HCT116 (cell line): ENCODE measurements around the gene DDX41. TPM values are rescaled to one million over a fixed set of nuclear protein-coding genes. Genes with fewer than 3 reads are reported as not detected.

Experiments used
- ATAC-seq: fragments of 200-7000 bp; cut with Tn5 transposase; 2 replicates; pipeline ENCODE4 v1.9.1; 2020; ENCODE audit warnings: mild to moderate bottlenecking, moderate library complexity
- BruUV-seq: library from RNA; stranded (reverse); fragments of 400-500 nt; replicated peaks from 2 replicates; lab custom pipeline; 2021; lab: Mats Ljungman, UMichigan
- CTCF ChIA-PET: fragments of 300-600 bp; sonication (Branson Sonifier 250); formaldehyde crosslinking; loops from one replicate; lab custom pipeline; 2021; ENCODE audit warnings: antibody characterized with exemption; lab: Charles Lee
- POLR2A ChIA-PET: fragments of 300-600, 350-600 bp; sonication (Branson Sonifier 250); formaldehyde crosslinking; loops from one replicate; lab custom pipeline; 2021; ENCODE audit warnings: antibody characterized with exemption; lab: Charles Lee
- RAD21 ChIA-PET, 2 experiments: fragments of 300-600 bp; sonication (Branson Sonifier 250); formaldehyde crosslinking; loops; one replicate each; lab custom pipeline; 2023; ENCODE audit warnings: low total read pairs in 2 of 2; ENCODE audit not compliant: uncharacterized antibody in 2 of 2, unreplicated experiment in 2 of 2, low non-redundant PET in 1 of 2; lab: Charles Lee
- DNase-seq: peaks from one replicate; pipeline ENCODE4 v3.0.0-alpha.2; 2010; ENCODE audit warnings: low read depth, low spot score
- H2AFZ ChIP-seq: fragments of 200-600 bp; shearing (Covaris generic), sonication (generic); 2 replicates; pipeline ENCODE4 v1.6.1; 2017; ENCODE audit warnings: low read depth, mixed run types, mixed read lengths, antibody characterized with exemption, low read length; ENCODE audit not compliant: poor library complexity, severe bottlenecking
- H3K27ac ChIP-seq: 2 replicates; pipeline ENCODE4 v1.5.1; 2012; ENCODE audit warnings: low read depth, low read length
- H3K27me3 ChIP-seq: fragments of 200-600 bp; sonication (generic); 2 replicates; pipeline ENCODE4 v1.6.1; 2016; ENCODE audit warnings: mixed run types, low read length, mixed read lengths; ENCODE audit not compliant: insufficient read depth
- H3K36me3 ChIP-seq, 2 experiments: fragments of 200-500 bp in 1 of 2; fragments of 200-600 bp in 1 of 2; sonication (Bioruptor generic) in 1 of 2; sonication (generic) in 1 of 2; 2 replicates each; pipeline versions ENCODE4 v1.5.1 to v1.6.1; 2014 to 2016; ENCODE audit warnings: low read length in 2 of 2, inconsistent platforms in 1 of 2, mixed read lengths in 1 of 2, mixed run types in 1 of 2; ENCODE audit not compliant: insufficient read depth in 2 of 2, control insufficient read depth in 1 of 2
- H3K4me1 ChIP-seq, 2 experiments: fragments of 200-600 bp in 1 of 2; sonication (generic) in 1 of 2; 2 replicates each; pipeline versions ENCODE4 v1.5.1 to v1.6.1; 2012 to 2017; ENCODE audit warnings: low read length in 2 of 2, inconsistent platforms in 1 of 2, mild to moderate bottlenecking in 1 of 2, mixed read lengths in 1 of 2, mixed run types in 1 of 2, moderate library complexity in 1 of 2; ENCODE audit not compliant: insufficient read depth in 2 of 2, control insufficient read depth in 1 of 2
- H3K4me2 ChIP-seq: fragments of 200-600 bp; sonication (generic); 2 replicates; pipeline ENCODE4 v1.6.1; 2017; ENCODE audit warnings: mixed run types, low read length, mixed read lengths
- H3K4me3 ChIP-seq, 2 experiments: fragments of 200-600 bp in 1 of 2; sonication (generic) in 1 of 2; replicated peaks in 1 of 2; 2 replicates each; pipeline ENCODE4 v1.5.1; 2011 to 2016; ENCODE audit warnings: low read length in 2 of 2, control low read depth in 1 of 2, low read depth in 1 of 2, mild to moderate bottlenecking in 1 of 2, mixed read lengths in 1 of 2, mixed run types in 1 of 2
- H3K79me2 ChIP-seq: fragments of 200-600 bp; sonication (generic); 2 replicates; pipeline ENCODE4 v1.6.1; 2017; ENCODE audit warnings: mild to moderate bottlenecking, mixed run types, low read length, moderate library complexity, mixed read lengths; ENCODE audit not compliant: insufficient read depth
- H3K9ac ChIP-seq: fragments of 200-600 bp; sonication (generic); 2 replicates; pipeline ENCODE4 v1.6.1; 2016; ENCODE audit warnings: low read length, mixed read lengths
- H3K9me2 ChIP-seq: fragments of 200-600 bp; sonication (generic), shearing (Covaris generic); 2 replicates; pipeline ENCODE4 v1.6.1; 2017; ENCODE audit warnings: mixed run types, mild to moderate bottlenecking, moderate library complexity; ENCODE audit not compliant: insufficient read depth
- H3K9me3 ChIP-seq, 2 experiments: fragments of 200-500 bp in 1 of 2; fragments of 200-600 bp in 1 of 2; sonication (Bioruptor generic) in 1 of 2; sonication (generic) in 1 of 2; 2 replicates each; pipeline ENCODE4 v1.6.1; 2014 to 2017; ENCODE audit warnings: low read length in 2 of 2, mixed read lengths in 2 of 2, inconsistent platforms in 1 of 2, low read depth in 1 of 2, mild to moderate bottlenecking in 1 of 2, mixed run types in 1 of 2, moderate library complexity in 1 of 2; ENCODE audit not compliant: control insufficient read depth in 1 of 2, insufficient read depth in 1 of 2
- H4K20me1 ChIP-seq: fragments of 200-600 bp; sonication (generic), shearing (Covaris generic); 2 replicates; pipeline ENCODE4 v1.6.1; 2017; ENCODE audit warnings: mixed run types, mild to moderate bottlenecking, moderate library complexity; ENCODE audit not compliant: insufficient read depth
- CBX3 ChIP-seq: IDR thresholded peaks from 2 replicates; pipeline ENCODE4 v1.6.1; 2012; ENCODE audit warnings: low read depth
- CEBPB ChIP-seq: IDR thresholded peaks from 2 replicates; pipeline ENCODE4 v1.6.1; 2012; ENCODE audit warnings: low read depth
- ELF1 ChIP-seq: IDR thresholded peaks from 2 replicates; pipeline ENCODE4 v1.6.1; 2012; ENCODE audit warnings: low read depth, borderline replicate concordance
- EZH2 ChIP-seq: fragments of 200-600 bp; sonication (generic); IDR thresholded peaks from 2 replicates; pipeline ENCODE4 v1.6.1; 2017; ENCODE audit warnings: antibody characterized with exemption, mixed run types
- EZH2phosphoT487 ChIP-seq: fragments of 200-600 bp; IDR thresholded peaks from 2 replicates; pipeline ENCODE4 v1.6.1; 2018; ENCODE audit warnings: antibody characterized with exemption, borderline replicate concordance
- FOSL1 ChIP-seq: IDR thresholded peaks from 2 replicates; pipeline ENCODE4 v1.6.1; 2012; ENCODE audit warnings: low read depth
- JUND ChIP-seq: IDR thresholded peaks from 2 replicates; pipeline ENCODE4 v1.6.1; 2012
- POLR2A ChIP-seq: IDR thresholded peaks from 2 replicates; pipeline ENCODE4 v1.7.0; 2011; ENCODE audit warnings: borderline replicate concordance; ENCODE audit not compliant: insufficient read depth, insufficient read length; ENCODE audit errors: extremely low read depth
- POLR2AphosphoS5 ChIP-seq: IDR thresholded peaks from 2 replicates; pipeline ENCODE4 v1.6.1; 2011; ENCODE audit warnings: mild to moderate bottlenecking, low read depth, low read length, moderate library complexity
- SIN3A ChIP-seq: IDR thresholded peaks from 2 replicates; pipeline ENCODE4 v1.6.1; 2012; ENCODE audit warnings: low read depth
- SP1 ChIP-seq: IDR thresholded peaks from 2 replicates; pipeline ENCODE4 v1.6.1; 2012; ENCODE audit warnings: low read depth
- SRF ChIP-seq: IDR thresholded peaks from 2 replicates; pipeline ENCODE4 v1.6.1; 2012; ENCODE audit warnings: low read depth
- TCF7L2 ChIP-seq: IDR thresholded peaks from 2 replicates; pipeline ENCODE4 v1.7.0; 2011; ENCODE audit warnings: borderline replicate concordance, inconsistent platforms; ENCODE audit not compliant: insufficient read depth, insufficient read length; ENCODE audit errors: extremely low read depth
- YY1 ChIP-seq: IDR thresholded peaks from 2 replicates; pipeline ENCODE4 v1.6.1; 2011; ENCODE audit warnings: low read length, low read depth, moderate library complexity, mild to moderate bottlenecking; ENCODE audit not compliant: insufficient replicate concordance; ENCODE audit errors: extremely low read depth
- ZFX ChIP-seq: fragments of 450-650 bp; IDR thresholded peaks from 2 replicates; pipeline ENCODE4 v1.6.1; 2017
- ZNF274 ChIP-seq: fragments of 200-500 bp; sonication (Bioruptor generic); IDR thresholded peaks from 2 replicates; pipeline ENCODE4 v1.6.1; 2014; ENCODE audit warnings: mild to moderate bottlenecking, low read depth, low read length, inconsistent platforms
- intact Hi-C: fragments of 100-400 bp; cut with micrococcal nuclease; formaldehyde crosslinking; loops from 2 replicates; pipeline ENCODE4 v1.10.0; 2022
- total RNA-seq: library from RNA; stranded (reverse); gene quantifications from one replicate; pipeline ENCODE4 v1.2.1, GENCODE V29; 2021; ENCODE audit not compliant: unreplicated experiment
- TF ChIP-seq, protein P1 (sequence below): IDR thresholded peaks from 2 replicates; pipeline ENCODE4 v1.6.1; 2011; ENCODE audit warnings: mild to moderate bottlenecking, low read length, moderate library complexity; ENCODE audit not compliant: insufficient replicate concordance; ENCODE audit errors: extremely low read depth
- TF ChIP-seq, protein P2 (sequence below): IDR thresholded peaks from 2 replicates; pipeline ENCODE4 v1.6.1; 2012
- TF ChIP-seq, protein P3 (sequence below): IDR thresholded peaks from 2 replicates; pipeline ENCODE4 v1.6.1; 2012; ENCODE audit warnings: low read depth
- TF ChIP-seq, protein P4 (sequence below): IDR thresholded peaks from 2 replicates; pipeline ENCODE4 v1.6.1; 2012

Gene DDX41
- total RNA-seq, 1 experiment from 2014 or later: 141 TPM

DNA sequence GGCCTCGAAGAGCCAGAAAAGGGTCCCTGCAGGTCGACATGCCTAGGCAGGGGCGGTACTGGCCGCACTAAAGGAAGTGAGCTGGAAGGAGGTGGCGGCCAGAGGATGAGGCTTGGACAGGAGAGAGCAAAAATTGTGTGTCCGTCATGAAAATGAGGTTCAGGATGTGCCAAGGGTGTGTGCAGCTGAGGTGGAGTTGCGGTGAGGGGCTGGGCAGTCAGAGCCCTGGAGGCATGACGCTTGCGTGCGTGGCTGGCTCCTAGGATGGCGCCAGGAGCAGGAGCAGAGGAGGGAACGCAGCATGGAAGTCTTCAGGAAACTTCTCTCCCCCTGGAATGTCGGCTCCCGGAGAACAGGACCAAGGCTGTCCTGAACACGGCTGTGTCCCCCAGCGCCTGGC, 13.9 kb downstream of the DDX41 start:
- POLR2A ChIA-PET: no interaction called here
- no peak for DNase-seq
- Histone ChIP-seq H3K4me3 (no peak overlapping the region), H2AFZ (no peak overlapping the region), H3K9ac (no peak overlapping the region), H3K27me3 (no peaks in the 10 kb centered on the region), H3K9me3 (no peaks in the 10 kb centered on the region), H4K20me1 (no peaks in the 10 kb centered on the region), H3K9me2 (no peaks in the 10 kb centered on the region), H3K79me2 (no peaks in the 10 kb centered on the region), H3K36me3 (no peaks in the 10 kb centered on the region), H3K4me1 (peaks cover 7 to 17% of the 10 kb centered on the region in 2 experiments; a peak in 3 of 4 replicates), H3K27ac (no peak overlapping the region), H3K4me2 (no peak overlapping the region)
- intact Hi-C loops: loop anchor here (5.0 kb wide), 1 partner anchor 201 kb away; the partner anchor contains the start of genes PRELID1 and RAB24
- RAD21 ChIA-PET: interaction anchor here in 1 of 2 experiments (1.8 kb wide), 1 partner anchor 112 kb away, joined by 5 read pairs; no protein-coding TSS in a partner anchor
- TF ChIP-seq, protein P1, sequence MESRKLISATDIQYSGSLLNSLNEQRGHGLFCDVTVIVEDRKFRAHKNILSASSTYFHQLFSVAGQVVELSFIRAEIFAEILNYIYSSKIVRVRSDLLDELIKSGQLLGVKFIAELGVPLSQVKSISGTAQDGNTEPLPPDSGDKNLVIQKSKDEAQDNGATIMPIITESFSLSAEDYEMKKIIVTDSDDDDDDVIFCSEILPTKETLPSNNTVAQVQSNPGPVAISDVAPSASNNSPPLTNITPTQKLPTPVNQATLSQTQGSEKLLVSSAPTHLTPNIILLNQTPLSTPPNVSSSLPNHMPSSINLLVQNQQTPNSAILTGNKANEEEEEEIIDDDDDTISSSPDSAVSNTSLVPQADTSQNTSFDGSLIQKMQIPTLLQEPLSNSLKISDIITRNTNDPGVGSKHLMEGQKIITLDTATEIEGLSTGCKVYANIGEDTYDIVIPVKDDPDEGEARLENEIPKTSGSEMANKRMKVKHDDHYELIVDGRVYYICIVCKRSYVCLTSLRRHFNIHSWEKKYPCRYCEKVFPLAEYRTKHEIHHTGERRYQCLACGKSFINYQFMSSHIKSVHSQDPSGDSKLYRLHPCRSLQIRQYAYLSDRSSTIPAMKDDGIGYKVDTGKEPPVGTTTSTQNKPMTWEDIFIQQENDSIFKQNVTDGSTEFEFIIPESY: no peak
- TF ChIP-seq CEBPB (no peak), YY1 (no peak), EZH2phosphoT487 (no peak), ELF1 (no peak), ZNF274 (no peak), SRF (no peak), ZFX (no peak), CBX3 (no peak), EZH2 (no peak), FOSL1 (no peak), SIN3A (no peak), POLR2A (no peak), TCF7L2 (no peak), SP1 (no peak), POLR2AphosphoS5 (no peak), JUND (no peak)
- TF ChIP-seq, protein P2, sequence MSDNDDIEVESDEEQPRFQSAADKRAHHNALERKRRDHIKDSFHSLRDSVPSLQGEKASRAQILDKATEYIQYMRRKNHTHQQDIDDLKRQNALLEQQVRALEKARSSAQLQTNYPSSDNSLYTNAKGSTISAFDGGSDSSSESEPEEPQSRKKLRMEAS: no peak
- TF ChIP-seq, protein P3, sequence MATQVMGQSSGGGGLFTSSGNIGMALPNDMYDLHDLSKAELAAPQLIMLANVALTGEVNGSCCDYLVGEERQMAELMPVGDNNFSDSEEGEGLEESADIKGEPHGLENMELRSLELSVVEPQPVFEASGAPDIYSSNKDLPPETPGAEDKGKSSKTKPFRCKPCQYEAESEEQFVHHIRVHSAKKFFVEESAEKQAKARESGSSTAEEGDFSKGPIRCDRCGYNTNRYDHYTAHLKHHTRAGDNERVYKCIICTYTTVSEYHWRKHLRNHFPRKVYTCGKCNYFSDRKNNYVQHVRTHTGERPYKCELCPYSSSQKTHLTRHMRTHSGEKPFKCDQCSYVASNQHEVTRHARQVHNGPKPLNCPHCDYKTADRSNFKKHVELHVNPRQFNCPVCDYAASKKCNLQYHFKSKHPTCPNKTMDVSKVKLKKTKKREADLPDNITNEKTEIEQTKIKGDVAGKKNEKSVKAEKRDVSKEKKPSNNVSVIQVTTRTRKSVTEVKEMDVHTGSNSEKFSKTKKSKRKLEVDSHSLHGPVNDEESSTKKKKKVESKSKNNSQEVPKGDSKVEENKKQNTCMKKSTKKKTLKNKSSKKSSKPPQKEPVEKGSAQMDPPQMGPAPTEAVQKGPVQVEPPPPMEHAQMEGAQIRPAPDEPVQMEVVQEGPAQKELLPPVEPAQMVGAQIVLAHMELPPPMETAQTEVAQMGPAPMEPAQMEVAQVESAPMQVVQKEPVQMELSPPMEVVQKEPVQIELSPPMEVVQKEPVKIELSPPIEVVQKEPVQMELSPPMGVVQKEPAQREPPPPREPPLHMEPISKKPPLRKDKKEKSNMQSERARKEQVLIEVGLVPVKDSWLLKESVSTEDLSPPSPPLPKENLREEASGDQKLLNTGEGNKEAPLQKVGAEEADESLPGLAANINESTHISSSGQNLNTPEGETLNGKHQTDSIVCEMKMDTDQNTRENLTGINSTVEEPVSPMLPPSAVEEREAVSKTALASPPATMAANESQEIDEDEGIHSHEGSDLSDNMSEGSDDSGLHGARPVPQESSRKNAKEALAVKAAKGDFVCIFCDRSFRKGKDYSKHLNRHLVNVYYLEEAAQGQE: no peak
- TF ChIP-seq, protein P4, sequence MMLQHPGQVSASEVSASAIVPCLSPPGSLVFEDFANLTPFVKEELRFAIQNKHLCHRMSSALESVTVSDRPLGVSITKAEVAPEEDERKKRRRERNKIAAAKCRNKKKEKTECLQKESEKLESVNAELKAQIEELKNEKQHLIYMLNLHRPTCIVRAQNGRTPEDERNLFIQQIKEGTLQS: no peak
- CTCF ChIA-PET: no interaction called here
- no TSS peak for BruUV-seq
- no peak for ATAC-seq
